Calu3 (cell line): Measurements from ENCODE around the gene PKMYT1. TPM values are rescaled to one million over a fixed set of nuclear protein-coding genes. Genes with fewer than 3 reads are reported as not detected.

Experiments
- BruUV-seq: library from RNA; stranded (reverse); fragments of 400-500 nt; replicated peaks from 2 replicates; lab custom pipeline; 2021; lab: Mats Ljungman, UMichigan
- CTCF ChIA-PET: fragments of 300-600 bp; sonication (Branson Sonifier 250); formaldehyde crosslinking; loops from one replicate; lab custom pipeline; 2022; ENCODE audit warnings: antibody characterized with exemption; lab: Charles Lee
- DNase-seq: peaks from one replicate; pipeline ENCODE4 v3.0.0; 2022
- H3K27ac Mint-ChIP-seq: one replicate; pipeline ENCODE4 v1.8.0; 2022; ENCODE audit warnings: mixed read lengths; ENCODE audit not compliant: unreplicated experiment
- H3K27me3 Mint-ChIP-seq: one replicate; pipeline ENCODE4 v1.8.0; 2022; ENCODE audit warnings: mixed read lengths; ENCODE audit not compliant: unreplicated experiment
- H3K36me3 Mint-ChIP-seq: one replicate; pipeline ENCODE4 v1.8.0; 2022; ENCODE audit warnings: mild to moderate bottlenecking, moderate library complexity, mixed read lengths; ENCODE audit not compliant: insufficient read depth, unreplicated experiment
- H3K4me1 Mint-ChIP-seq: one replicate; pipeline ENCODE4 v1.8.0; 2022; ENCODE audit warnings: mild to moderate bottlenecking, low read depth, mixed read lengths; ENCODE audit not compliant: unreplicated experiment
- H3K4me3 Mint-ChIP-seq: one replicate; pipeline ENCODE4 v1.8.0; 2022; ENCODE audit warnings: mild to moderate bottlenecking, low read depth, moderate library complexity, mixed read lengths; ENCODE audit not compliant: unreplicated experiment
- H3K9me3 Mint-ChIP-seq: one replicate; pipeline ENCODE4 v1.8.0; 2022; ENCODE audit warnings: low read depth, mixed read lengths; ENCODE audit not compliant: unreplicated experiment
- CTCF ChIP-seq: fragments of 200-600 bp; IDR thresholded peaks from one replicate; pipeline ENCODE4 v1.8.0; 2022; ENCODE audit warnings: antibody characterized with exemption; ENCODE audit not compliant: unreplicated experiment
- intact Hi-C: fragments of 100-400 bp; cut with micrococcal nuclease; formaldehyde crosslinking; loops from one replicate; pipeline ENCODE4 v1.10.0; 2022; ENCODE audit not compliant: unreplicated experiment
- total RNA-seq: library from RNA; stranded (reverse); gene quantifications from 2 replicates; pipeline ENCODE4 v1.2.3, GENCODE V29; 2022

The PKMYT1 gene
- total RNA-seq, 1 experiment from 2014 or later: 107 TPM

- BruUV-seq: no TSS peak
- no peak for DNase-seq
- intact Hi-C loops: no loop called here
- TF ChIP-seq CTCF: no peak
- Mint-ChIP-seq H3K27ac (no peak overlapping the region), H3K27me3 (no peaks in the 10 kb centered on the region), H3K4me1 (peaks cover 43% of the 10 kb centered on the region), H3K9me3 (no peaks in the 10 kb centered on the region), H3K4me3 (no peak overlapping the region), H3K36me3 (peaks cover 57% of the 10 kb centered on the region)
- CTCF ChIA-PET: interaction anchor here (0.7 kb wide), 1 partner anchor 33 kb away, joined by 6 read pairs; no protein-coding TSS in a partner anchor
Observed at GRCh38 chr16:3017344-3017743, 37.1 kb upstream of the PKMYT1 start.

GRCh38 chr16:3015865-3016521 is 35.7 kb upstream of the PKMYT1 start:
- H3K4me3 Mint-ChIP-seq: no peak overlapping the region
- BruUV-seq: no TSS peak
- intact Hi-C loops: no loop called here

DNA sequence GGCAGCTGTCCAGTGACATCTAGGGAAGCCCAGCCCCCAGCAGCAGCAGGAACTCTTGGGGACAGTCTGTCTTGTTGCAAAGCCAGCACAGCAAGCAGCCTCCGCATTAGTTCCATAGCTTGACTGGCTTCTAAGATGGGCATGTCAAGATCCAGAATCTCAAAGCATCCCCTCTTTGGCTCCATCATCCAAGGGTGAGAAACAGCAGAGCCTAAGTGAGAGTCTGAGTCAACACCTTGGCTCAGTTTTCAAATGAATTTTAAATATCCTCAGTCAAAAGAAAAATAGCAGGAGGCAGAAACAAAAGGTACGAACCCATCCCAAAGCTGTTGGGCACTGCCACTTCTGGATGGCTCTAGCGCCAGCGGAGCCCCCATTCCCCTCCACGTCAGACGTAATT is 34.7 kb upstream of the PKMYT1 start:
- Mint-ChIP-seq H3K4me3 (no peak overlapping the region), H3K9me3 (no peaks in the 10 kb centered on the region), H3K27ac (no peak overlapping the region), H3K36me3 (peaks cover 51% of the 10 kb centered on the region), H3K4me1 (peaks cover 43% of the 10 kb centered on the region), H3K27me3 (no peaks in the 10 kb centered on the region)
- intact Hi-C loops: no loop called here
- no peak for DNase-seq
- BruUV-seq: no TSS peak
- CTCF ChIA-PET: no interaction called here
- TF ChIP-seq CTCF: no peak

More at GRCh38 chr16:3015865-3016521, 35.7 kb upstream of the PKMYT1 start:
- H3K9me3 Mint-ChIP-seq: no peaks in the 10 kb centered on the region
- no peak for TF ChIP-seq CTCF
- peaks cover 48% of the 10 kb centered on the region for H3K4me1 Mint-ChIP-seq
- peaks cover 57% of the 10 kb centered on the region for H3K36me3 Mint-ChIP-seq
- CTCF ChIA-PET: no interaction called here
- no peak for DNase-seq
- H3K27me3 Mint-ChIP-seq: no peaks in the 10 kb centered on the region
- H3K27ac Mint-ChIP-seq: no peak overlapping the region

DNA sequence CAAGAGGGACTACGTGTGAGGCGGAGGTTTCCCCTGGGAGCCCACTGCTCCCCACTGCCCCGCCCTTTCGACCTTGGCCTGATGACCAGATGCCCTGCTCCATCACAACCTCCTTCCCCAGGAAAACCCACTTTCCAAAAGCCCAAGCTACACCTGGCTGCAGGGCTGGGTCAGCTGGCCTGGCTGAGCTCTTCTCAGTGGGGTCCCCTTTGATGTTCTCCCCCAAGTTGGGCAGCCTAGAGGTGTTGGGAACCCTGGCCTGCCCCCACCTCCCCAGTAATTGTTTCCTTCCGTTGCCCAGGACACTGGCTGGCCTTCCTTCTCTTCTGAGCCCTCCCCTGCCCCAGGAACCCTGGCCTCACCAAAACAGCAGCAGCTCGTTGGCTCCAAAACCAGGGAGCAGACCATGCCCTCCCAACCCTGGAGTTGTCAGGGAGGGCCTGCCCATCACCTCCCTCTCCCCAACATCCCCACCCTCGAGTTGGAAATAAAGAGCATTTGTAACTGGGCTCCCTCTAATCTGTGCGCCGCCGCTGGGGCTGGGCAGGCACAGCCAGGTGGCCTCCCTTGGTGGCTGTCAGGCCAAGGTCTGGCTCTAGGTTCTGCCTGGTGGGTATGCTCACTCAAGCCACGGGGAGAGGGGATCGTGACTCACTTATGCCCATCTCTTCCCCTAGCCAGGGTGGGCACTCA is 33.9 kb upstream of the PKMYT1 start:
- no peak overlapping the region for H3K4me3 Mint-ChIP-seq
- no peak for TF ChIP-seq CTCF
- no TSS peak for BruUV-seq

More for the DNA sequence above, 33.9 kb upstream of the PKMYT1 start:
- intact Hi-C loops: no loop called here
- Mint-ChIP-seq H3K4me1 (peaks cover 39% of the 10 kb centered on the region), H3K27ac (peak overlapping the region; percentile 48), H3K27me3 (no peaks in the 10 kb centered on the region), H3K36me3 (peaks cover 55% of the 10 kb centered on the region), H3K9me3 (no peaks in the 10 kb centered on the region)
- CTCF ChIA-PET: no interaction called here
- DNase-seq: no peak
